NK-92 (cell line): ENCODE results near the gene ACCSL.

ENCODE experiments used
- DNase-seq: peaks from one replicate; lab custom pipeline; 2025; ENCODE audit not compliant: unreplicated experiment; lab: John Stamatoyannopoulos, UW

The ACCSL gene

DNA sequence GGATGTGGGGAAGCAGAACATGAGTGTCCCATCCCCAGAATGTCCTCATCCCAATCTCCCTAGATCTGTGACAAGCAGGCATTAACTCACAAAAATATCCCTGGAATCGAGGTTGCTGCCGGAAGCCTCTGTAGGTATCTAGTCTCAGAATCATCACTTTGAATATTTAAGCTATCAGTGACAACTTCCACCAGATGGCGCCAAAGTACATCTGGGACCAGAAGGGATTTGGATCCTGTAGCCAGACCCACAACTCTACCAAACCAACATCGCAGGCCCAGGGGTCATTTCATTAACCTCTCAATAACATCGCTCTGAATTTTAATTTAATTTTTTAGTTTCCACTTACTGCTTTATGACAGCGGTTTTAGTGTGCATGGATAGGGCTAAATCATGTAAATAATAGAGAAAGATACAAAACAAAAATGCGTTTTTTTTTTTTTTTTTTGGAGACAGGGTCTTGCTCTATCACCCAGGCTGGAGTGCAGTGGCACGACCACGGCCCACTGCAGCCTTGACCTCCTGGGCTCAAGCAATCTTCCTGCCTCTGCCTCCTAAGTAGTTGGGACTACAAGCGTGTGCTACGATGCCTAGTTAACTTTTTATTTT, 46.6 kb downstream of the ACCSL start:
- peak; percentile 28 for DNase-seq

GRCh38 chr11:44095506-44096359, 48.0 kb downstream of the ACCSL start, which contains the start of gene EXT2:
Gene EXT2 (plus strand): TSS chr11:44095678. CDS start chr11:44107713, 12,035 bp downstream.
- peak; percentile 18 for DNase-seq

DNA sequence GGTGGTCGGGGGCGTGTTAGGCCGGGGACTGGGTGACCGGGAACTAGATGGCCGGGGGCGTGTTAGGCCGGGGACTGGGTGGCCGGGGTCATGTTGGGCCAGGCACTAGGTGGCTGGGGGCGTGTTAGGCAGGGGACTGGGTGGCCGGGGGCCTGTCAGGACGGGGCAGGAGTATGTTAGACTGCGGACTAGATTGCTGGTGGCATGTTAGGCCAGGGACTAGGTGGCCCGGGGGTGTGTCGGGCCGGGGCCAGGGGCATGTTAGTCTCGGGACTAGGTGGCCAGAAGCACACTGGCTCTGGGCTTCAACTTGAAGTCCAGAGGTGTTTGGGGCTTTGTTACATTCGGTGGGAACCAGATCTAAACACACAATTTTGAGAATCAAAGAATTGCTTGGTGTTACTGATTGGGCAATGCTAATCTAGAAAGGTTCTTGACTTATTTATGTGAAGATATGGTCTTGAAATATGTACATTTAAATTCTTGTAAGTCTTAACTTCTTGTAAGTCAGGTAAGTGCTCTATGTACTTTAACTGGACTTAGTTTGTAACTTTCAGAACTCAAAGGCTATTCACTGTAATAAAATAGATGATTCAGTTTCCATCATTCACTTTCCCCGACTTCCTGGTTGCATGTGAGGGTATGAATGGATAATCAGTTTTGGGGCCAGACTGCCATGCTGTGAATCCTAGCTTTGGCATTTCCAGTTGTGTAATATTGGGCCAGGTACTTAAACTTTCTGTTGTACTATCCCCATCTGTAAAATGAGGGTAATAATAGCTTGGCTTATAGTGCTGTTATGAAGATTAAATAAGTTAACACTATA, 48.8 kb downstream of the ACCSL start:
- no peak for DNase-seq

DNA sequence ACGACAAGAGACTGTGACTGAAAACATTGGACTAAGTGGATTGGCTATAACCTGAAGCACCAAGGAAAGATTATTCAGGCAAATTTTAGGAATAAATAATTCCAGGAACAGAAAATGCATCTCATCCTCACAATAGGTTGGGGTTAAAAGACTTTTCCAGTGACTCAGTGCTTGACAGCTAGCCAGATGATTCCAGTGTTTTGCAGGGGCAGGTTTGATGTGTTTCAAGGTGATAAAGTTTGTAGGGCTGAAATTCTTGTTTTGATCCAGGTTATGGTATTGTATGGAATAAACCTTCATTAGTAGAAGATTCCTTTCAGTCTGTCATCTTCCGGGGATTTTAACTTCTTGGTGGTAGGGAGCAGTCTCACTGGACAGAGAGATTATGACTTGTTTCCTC, 50.0 kb downstream of the ACCSL start:
- no peak for DNase-seq

GRCh38 chr11:44101098-44101497, 53.3 kb downstream of the ACCSL start:
- DNase-seq = no peak

GRCh38 chr11:44104481-44105294, 56.9 kb downstream of the ACCSL start:
- no peak for DNase-seq

- DNase-seq = no peak
These were observed 60.5 kb downstream of the ACCSL start for GRCh38 chr11:44108260-44108659.
